ENCODE data around the gene OSBP2.

OSBP2 gene

DNA sequence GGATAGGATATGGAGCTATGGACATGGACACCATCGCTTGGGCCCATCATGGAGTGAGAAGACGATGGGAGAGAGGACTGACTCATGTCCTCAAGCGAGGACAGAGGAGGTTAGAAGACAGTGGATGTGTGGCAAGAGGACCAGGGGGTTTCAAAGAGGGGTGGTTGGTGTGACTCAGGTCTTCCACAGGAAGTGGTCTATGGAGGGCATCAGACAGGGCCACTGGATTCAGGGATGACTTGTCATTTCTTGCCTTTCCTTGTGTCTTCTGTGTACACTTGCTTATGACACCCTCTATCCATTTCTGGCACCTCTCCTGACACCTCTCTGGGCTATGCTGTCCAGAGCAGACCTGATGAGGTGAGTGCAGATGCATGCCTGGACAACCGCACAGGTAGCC lies 115.4 kb downstream of the OSBP2 start:
- DNase-seq (ENCODE audit: low read depth): no peak

DNA sequence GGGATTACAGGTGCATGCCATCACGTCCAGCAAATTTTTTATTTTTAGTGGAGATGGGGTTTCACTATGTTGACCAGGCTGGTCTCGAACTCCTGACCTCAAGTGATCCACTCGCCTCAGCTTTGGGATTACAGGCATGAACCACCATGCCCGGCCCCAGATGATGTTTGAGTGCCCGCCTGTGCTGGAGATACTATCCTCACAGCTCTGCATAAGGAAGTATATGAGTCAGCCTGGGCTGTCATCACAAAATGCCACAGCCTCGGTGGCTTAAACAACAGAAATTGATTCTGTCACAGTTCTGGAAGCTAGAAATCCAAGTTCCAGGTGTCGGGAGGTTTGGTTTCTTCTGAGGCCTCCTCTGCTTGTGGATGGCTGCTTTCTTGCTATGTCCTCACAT lies 119.3 kb downstream of the OSBP2 start:
- no peak for DNase-seq (ENCODE audit: low read depth)

DNA sequence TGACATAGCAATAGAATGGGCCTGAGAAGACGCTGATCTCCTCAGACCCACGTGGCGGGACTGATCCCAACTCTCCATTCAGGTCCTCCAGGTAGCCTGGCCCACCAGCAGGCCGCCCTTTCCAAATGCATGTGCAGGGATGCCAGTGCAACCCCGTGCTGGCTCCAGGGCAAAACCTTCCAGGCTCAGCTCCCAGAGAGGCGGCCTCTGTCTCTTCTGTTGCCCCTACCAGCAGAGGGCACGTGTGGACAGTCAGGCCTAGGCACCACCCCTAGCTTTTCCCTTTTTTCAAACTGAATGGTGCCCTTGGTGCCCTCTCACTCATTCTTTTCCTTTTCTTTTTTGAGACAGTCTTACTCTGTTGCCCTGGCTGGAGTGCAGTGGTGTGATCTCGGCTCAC lies 121.7 kb downstream of the OSBP2 start:
- DNase-seq (ENCODE audit: low read depth): no peak

DNA sequence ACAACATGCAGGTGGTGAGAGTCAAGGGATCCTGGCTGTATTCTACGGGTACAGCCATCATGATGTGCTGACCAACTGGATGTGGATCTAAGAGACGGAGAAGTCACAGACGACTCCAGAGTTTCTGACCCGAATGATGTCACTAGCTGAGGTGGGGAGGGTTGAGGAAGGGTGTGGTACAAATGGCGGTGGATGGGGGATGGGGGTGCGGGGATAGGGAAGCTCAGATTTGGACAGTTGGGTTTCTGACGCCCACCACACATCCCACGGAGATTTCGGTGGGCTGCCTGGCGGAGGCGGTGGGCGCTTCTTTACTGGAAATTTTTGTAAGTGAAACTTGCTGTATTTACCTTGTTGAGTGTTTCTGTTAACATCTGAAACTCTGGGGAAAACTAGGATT lies 126.7 kb downstream of the OSBP2 start:
- no peak for DNase-seq (ENCODE audit: low read depth)

DNA sequence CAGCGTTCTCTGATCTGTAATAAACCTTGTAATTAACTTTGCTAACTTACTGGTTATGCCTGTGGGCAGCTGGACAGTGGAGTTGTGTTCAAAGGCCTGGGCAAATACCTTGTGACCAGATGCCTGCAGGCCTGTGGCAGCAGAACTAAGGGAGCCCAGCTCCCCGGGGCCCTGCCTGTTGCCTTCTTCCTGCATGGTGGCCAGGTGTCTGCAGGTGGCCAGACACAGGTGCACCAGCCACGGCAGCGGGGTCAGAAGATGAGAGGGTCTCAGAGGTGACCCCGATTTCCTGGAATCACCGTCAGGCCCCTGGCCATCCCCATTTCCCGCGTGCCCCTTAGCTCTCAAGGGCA lies 127.2 kb downstream of the OSBP2 start:
- DNase-seq (ENCODE audit: low read depth): no peak

DNA sequence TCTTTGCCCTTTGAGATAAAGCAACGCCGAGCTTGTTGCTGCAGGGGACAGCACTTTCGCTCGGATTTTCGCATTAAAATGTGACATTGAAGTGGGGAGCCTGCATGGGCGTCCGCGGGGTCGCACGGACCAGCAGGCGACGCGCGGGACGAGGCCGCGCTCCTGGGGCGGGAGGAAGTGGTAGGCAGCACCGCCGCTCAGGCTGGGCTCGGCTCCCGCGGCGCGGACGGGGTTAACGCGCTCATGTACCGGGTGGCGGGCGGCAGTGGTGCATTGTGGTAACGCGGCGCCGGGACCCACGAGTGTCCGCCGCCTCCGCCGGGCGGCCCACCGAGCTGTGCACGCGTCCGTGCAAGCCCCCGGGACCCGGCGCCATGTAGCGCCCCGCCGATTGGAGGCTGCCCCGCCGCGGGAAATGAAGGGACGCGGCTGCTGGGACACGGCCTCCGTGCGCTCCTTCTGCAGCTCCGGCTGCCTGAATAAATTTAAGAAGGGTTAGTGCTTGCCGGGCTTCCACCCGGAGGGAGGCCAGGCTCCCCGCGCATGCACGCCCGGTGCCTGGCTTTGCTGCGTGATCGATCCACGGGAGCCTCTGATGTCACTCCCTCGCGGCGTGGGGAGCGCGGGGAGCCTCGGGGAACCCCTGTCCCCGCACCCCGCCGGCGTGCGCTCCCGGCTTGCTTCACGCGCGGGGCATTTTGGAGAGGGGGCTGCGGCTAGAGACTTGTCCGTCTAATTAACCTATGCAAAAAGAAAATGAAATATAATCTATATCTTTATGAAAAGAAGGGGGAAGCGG lies 127.7 kb downstream of the OSBP2 start:
- DNase-seq (ENCODE audit: low read depth): no peak

DNA sequence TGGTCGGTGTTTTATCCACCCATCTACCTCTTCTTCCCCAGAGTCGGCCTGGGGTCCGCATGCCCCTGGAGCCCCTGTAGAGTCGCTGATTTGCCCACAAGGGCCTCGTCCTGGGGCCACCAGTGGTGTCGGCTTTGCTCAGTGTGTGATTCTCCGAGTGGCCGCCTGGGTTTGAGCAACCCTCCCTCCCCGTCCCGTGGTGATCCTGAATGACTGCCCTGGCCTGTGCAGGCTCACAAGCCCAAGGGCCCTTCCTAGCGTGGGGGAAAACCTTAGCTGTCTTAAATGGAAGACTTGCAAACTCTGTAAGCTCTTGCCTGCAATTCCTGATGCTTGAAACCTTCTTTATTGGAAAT lies 128.3 kb downstream of the OSBP2 start:
- DNase-seq (ENCODE audit: low read depth): no peak

DNA sequence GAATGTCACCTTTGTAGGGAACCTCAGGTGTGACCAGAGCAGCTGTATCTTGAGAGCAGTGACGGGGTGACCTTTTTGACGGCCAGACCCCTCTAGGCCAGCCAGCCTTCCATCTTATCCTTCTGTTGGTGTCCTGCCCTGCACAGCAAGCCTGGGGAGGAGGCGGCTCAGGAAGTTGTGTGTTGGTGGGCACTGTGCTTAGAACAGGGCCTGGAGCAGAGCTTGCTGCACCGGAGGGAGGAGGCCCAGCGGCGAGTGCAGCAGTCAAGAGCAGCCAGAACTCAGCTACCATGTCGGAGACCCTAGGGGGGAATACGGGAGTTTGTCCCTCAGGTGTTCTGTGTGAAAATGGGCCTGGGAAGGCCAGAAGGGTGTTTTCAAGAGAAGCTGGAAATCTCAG lies 129.4 kb downstream of the OSBP2 start:
- DNase-seq (ENCODE audit: low read depth): no peak

DNA sequence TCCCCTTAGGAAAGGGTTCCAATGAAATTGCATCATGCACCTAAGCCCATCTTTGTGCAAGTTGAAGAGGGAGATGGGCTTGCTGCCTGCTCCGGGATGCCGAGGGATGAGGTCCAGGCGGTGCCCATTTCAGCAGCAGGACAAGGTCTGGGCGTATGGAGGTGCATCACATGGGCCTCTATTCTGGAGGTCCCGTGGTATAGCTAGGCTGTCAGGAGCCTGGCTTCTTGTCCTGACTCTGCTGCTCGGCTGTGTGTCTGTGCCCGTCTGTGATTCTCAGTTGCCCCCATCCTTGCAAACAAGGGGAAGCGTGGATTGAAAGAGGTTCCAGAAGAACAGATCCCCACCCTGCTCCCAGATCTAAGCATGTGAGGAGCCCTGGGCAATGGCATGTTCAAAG lies 130.0 kb downstream of the OSBP2 start:
- no peak for DNase-seq (ENCODE audit: low read depth)

DNA sequence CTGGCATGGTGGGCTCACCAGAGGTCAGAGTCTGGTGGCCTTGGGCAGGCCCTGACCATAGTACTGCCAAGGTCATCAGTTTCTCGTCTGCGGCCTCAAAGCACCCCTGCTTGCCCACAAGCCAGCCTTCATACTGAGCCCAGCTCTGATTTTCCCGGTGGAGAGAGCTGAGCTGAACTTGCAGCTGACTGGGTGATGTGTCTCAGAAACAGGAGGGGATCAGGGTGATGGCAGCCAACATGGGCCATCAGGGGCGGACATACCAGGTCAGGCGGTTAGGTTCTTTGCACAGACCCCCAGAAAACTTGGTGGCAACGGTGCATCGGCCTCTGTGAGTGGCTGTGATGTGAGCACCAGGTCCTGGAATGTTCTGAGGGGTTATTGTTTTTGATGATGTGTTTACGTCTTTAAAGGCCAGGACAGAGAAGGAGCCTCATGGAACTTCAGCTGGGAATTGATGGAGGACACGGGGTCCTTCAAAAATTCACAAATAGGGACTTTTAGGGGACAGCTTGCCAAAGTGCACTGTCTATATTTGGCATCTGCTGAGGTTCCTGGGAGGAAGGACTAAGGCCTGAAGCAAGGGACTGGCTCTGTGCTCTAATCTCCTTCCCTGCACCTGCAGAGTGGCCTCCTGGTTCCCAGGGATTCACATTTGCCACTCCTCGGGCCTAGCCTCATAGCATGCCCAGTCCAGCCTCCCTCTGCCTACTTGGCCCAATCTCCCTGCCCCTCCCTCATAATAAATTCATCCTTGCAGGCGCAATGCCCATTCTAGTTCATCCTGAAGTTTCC lies 131.2 kb downstream of the OSBP2 start:
- no peak for DNase-seq (ENCODE audit: low read depth)

DNA sequence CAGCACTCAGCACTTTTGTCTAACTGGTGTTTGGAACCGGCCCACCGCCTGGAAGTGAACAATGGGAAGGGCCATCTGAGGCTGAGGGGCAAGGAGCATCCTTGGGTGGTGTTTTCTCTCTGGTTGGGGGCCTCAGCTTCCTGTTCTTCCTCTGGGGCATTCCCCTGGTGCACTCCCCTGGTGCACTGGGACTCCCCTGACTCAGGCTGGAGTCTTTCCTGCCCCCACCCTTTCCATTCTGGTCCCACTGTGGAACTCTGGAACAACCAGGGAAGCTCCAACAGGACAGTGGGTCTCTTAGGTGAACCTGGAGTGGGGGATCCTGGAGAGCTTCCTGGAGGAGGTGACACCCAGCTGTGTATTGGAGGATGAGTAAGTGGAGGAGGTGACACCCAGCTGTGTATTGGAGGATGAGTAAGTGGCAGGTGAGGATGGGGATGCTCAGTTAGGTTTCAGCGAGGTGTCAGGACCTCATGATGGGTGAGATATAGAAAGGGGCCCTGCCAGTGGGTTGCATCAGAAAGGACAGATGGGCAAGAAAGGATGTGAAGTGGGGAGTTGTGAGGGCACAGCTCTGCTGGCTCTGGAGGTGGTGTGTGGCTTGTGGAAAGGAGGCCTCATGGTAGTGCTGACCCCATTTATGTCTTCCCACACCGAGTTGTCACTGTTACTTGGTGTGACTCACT lies 132.1 kb downstream of the OSBP2 start:
- no peak for DNase-seq (ENCODE audit: low read depth)

DNA sequence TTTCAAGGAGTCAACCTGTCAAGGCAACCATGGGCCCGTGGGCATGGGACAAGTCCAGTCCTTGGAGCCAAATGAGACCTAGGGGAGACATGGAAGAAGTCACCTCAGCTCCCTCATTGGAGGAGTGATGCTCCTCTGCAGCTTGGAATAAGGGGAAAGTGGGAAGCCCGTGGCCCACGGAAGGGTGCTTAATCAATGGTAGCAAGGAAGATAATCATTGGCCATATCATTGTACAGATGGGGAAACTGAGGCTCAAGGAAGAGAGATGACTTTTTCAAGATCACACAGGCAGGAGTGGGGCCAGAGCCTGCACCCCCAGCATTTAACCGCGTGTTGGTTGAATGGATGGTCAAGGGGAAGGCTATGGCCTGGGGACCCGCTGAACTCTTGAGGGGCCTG lies 133.0 kb downstream of the OSBP2 start:
- DNase-seq (ENCODE audit: low read depth): no peak

DNA sequence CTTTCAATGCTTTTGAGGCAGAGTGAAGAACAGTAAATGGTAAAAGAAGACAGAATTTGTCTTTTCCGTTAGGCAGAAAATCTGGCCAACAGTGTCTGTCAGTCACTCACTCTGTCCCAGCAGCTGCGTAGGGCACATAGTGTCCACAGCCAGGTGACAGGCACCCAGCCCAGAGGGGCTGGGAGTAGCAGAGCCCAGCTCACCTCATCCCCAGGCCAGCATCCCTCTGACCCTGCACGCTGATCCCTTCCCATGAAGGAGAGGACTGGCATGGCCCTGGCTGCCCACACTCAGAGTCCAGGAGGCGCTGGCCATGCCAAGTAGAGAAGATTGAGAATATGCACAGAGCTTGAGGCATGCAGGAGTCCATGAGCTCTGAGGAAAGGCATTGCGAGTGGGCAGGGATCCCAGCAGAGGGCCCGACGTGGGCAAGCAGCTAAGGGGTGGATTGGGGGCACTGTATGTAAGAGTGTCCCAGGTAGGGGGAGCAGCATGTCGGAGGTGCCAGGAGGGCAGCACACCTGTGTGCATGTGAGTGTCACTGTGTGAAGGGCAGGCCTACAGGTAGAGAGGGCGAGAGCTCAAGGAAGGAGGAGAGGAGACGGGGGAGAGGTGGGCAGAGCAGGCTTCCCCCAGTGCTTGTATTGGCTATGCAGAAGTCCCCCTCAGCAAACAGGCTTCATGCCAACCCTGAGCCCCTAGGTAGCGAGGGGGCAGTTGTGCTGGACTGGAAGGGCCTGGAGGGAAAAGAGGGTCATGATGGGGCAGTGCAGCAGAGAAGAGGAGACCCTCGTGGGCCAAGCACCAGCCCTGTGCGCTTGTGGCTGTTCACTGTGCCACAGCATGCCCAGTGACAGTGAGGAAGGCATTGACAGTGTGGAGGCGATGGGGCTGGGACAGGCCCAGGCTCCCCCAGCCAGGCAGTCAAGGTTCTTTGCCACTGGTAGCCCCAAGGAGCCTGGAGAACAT lies 133.8 kb downstream of the OSBP2 start:
- DNase-seq (ENCODE audit: low read depth): no peak

DNA sequence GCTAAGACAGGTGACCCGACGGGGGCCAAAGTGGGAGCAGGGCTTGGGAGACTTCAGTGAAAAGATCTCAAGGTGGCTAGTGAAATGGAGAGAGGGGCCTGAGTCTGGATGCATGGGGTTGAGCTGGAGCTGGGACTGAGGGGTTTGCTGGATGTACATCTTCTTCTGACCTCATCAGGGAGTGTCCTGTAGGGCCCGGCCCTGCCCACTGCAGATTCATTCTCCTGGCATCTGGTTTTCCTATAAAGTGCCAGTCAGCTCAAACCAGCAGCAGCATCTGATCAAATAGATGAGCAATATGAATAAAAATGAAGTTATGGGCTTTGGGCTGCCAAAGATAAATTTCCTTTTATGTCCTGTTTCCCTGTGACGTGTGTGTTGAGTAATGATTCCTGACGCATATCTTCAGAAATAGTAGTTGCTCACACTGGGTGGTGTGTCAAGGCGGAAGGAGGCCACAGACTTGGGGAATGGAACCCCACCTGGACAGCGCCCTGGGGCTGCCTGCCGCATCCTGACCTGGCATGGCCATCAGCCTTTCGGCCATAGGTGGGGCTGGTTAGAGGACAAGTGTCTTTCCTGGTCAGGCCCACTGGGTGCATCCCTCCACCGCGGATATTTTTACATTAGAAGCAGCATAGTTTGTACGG lies 135.4 kb downstream of the OSBP2 start:
- no peak for DNase-seq (ENCODE audit: low read depth)

DNA sequence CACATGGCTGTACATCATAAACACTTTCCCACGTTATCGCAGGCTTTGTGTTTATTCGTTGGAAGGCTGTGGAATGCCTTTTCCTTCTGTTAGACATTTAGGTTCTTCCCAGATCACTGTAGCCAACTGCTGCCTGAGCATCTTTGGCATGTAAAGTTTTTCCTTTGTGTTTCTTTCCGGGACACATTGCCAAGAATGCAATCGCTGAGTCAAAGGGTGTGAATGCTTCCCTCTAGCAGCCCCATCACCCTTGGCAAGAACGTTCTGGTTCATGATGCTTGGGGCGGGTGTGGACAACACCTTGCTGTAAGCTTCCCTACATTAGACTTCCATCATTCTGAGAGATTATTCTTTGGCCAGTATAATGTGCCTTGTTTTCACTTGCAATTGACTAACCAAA lies 136.2 kb downstream of the OSBP2 start:
- DNase-seq (ENCODE audit: low read depth): no peak

DNA sequence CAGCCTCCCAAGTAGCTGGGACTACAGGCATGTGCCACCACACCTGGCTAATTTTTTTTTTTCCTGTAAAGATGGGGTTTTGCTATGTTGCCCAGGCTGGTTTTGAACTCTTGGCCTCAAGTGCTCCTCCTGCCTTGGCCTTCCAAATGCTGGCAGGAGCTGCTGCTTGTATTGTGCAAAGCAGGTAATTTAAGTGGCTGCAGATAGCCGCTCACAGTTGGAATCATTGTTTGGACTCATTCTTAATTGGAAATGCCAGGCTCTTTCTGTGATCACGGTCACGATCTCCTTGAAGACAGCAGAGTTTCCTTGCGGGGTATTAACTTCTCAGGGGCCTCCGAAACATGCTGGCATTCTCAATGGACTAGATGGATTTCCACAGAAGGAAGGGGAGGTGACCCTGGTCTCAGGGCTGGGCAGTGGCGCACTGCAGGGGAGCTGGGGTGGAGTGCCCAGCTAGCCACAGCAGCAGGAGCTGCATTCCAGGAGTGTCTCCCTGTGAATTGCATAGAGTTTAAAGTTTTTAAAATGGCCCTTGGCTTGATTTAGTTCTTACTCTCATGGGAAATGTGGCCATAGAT lies 137.8 kb downstream of the OSBP2 start:
- no peak for DNase-seq (ENCODE audit: low read depth)

DNA sequence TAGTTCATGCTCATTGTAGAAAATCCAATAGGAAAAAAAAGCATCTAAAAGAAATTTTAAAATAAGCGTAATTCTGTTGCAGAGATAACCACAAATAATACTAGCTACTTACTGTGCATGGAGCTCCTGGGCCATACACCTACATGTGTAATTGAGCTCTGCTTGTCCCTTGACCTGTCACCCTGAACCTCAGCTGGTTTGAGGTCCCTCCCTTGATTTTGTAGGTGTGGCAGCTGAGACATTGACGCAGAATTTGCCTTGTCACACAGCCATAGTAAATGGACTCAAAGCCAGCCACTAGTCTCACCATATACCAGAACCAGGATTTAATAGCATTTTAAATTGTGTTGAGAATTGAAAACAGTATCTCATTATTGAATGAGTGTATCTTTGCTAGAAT lies 138.6 kb downstream of the OSBP2 start:
- DNase-seq (ENCODE audit: low read depth): no peak

DNA sequence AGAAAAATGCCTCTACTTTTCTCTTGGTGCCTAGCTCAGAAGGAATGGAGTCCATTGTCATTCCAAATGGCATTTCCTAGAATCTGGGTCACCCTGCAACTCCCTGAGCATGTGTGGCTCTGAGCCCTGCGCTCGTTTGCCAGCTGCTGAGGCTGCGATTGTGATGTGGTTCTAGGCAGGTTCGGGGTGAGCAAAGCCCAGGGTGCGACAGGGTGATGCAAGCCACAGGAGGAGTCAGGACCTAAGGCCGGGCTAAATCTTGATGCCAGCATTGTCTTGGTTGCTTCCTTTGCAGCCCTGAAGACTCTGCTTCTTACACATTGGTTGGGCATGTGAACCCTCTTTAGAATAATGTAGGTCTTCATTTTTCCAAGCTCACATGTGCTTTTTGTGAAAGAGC lies 142.9 kb downstream of the OSBP2 start:
- DNase-seq (ENCODE audit: low read depth): no peak

DNA sequence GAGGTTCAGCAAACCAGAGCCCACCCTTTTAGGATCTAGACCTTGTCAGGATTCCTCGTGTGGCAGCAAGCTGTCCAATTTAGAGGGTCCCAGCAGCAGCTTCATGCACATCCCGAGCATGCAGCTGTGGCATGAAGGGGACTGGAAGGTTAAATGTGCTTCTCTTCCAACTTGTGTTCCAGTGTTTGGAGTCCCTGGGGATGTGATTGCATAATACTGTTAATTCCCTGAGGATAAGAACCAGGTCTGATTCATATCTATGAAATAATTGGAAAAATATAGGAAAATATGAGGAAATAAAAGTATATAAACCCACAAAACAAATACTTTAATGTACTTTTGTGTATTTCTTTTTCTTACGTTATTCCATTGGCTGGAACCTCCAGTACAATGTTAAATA lies 143.4 kb downstream of the OSBP2 start:
- no peak for DNase-seq (ENCODE audit: low read depth)

DNA sequence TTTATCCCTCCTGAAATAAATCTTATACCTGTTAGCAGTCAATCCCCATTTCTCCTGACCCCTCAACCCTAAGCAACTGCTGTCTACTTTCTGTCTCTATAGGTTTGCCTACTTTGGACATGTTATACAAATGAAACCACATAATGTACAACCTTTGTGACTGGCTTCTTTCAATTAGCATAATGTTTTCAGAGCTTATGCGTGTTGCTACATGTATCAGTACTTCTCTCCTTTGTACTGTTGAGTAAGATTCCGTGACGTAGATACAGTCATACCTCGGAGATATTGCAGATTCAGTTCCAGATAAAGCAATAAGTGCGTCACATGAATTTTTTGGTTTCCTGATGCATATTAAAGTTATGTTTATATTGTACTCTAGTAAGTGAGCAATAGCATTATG lies 146.6 kb downstream of the OSBP2 start:
- DNase-seq (ENCODE audit: low read depth): no peak

DNA sequence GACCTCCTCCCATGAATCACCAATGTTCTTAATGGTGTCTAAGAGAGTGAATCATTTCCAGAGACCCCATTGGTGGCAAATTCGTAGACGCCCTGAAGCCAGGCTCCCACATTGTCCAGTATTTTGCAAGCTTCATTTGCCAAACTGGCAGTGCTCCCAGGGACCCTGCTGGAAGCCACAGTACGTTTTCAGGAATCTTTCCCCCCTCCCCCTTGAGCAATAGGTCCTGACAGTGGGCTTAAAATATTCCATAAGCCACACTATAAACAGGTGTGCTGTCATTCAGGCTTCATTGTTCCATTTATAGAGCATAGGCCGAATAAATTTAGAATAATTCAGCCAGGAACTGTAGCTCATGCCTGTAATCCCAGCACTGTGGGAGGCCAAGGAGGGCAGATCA lies 148.6 kb downstream of the OSBP2 start:
- no peak for DNase-seq (ENCODE audit: low read depth)
